ENCODE results near the gene PGM5. TPM values are rescaled to one million over a fixed set of nuclear protein-coding genes. Genes with fewer than 3 reads are reported as not detected.

The PGM5 gene
- total RNA-seq, 1 experiment from 2014 or later = 0.15 TPM

GRCh38 chr9:68427216-68427977 is 71.0 kb downstream of the PGM5 start:
- ChIA-PET RAD21 (ENCODE audit: low non-redundant PET in 1 of 2, low total read pairs in 2 of 2, uncharacterized antibody in 2 of 2, unreplicated experiment in 2 of 2) (no interaction called here), CTCF (interaction anchor here (4.2 kb wide), 1 partner anchor 10 kb away, joined by 18 read pairs; no protein-coding TSS in a partner anchor), POLR2A (no interaction called here)
- Histone ChIP-seq H3K9ac (ENCODE audit: low read length) (no peak overlapping the region), H3K4me2 (ENCODE audit: low read length) (no peak overlapping the region), H3K9me3 (ENCODE audit: control insufficient read depth in 1 of 2, insufficient read depth in 1 of 2, low read depth in 1 of 2, low read length in 2 of 2) (no peaks in the 10 kb centered on the region), H2AFZ (ENCODE audit: low read depth, low read length, poor library complexity, severe bottlenecking) (no peak overlapping the region), H3K4me3 (replicated peaks in 1 of 2; ENCODE audit: low read depth in 1 of 2, low read length in 2 of 2) (no peak overlapping the region), H4K20me1 (ENCODE audit: insufficient read depth) (no peaks in the 10 kb centered on the region), H3K9me2 (ENCODE audit: insufficient read depth) (no peaks in the 10 kb centered on the region), H3K36me3 (ENCODE audit: control insufficient read depth in 1 of 2, insufficient read depth in 2 of 2, low read length in 2 of 2) (no peaks in the 10 kb centered on the region), H3K27ac (ENCODE audit: low read depth, low read length) (no peak overlapping the region), H3K79me2 (ENCODE audit: insufficient read depth, low read length) (no peaks in the 10 kb centered on the region), H3K27me3 (ENCODE audit: insufficient read depth, low read length) (peaks cover 14% of the 10 kb centered on the region; the same call in 1 of the 2 replicates), H3K4me1 (ENCODE audit: control insufficient read depth in 1 of 2, insufficient read depth in 2 of 2, low read length in 2 of 2) (no peaks in the 10 kb centered on the region)
- intact Hi-C loops (cut with micrococcal nuclease) = loop anchor here (10.0 kb wide), 1 partner anchor 67 kb away; no protein-coding TSS in a partner anchor
- TF ChIP-seq TCF7L2 (IDR thresholded peaks at IDR 0.05; ENCODE audit: borderline replicate concordance, extremely low read depth, insufficient read depth, insufficient read length) (no peak), CTCF (IDR thresholded peaks at IDR 0.05 in 2 of 3, conservative IDR thresholded peaks at IDR 0.05 in 1 of 3; ENCODE audit: borderline replicate concordance in 1 of 3, insufficient read depth in 1 of 3, low read depth in 2 of 3, low read length in 2 of 3) (no peak), ATF3 (IDR thresholded peaks at IDR 0.05) (no peak), POLR2AphosphoS5 (IDR thresholded peaks at IDR 0.05; ENCODE audit: low read depth, low read length) (no peak)
- ATAC-seq (no peak), DNase-seq (ENCODE audit: low read depth, low spot score) (no peak)
- BruUV-seq (replicated peaks) = no TSS peak

- Histone ChIP-seq H3K36me3 (ENCODE audit: control insufficient read depth in 1 of 2, insufficient read depth in 2 of 2, low read length in 2 of 2) (no peaks in the 10 kb centered on the region), H3K79me2 (ENCODE audit: insufficient read depth, low read length) (no peaks in the 10 kb centered on the region), H4K20me1 (ENCODE audit: insufficient read depth) (no peaks in the 10 kb centered on the region), H3K9me3 (ENCODE audit: control insufficient read depth in 1 of 2, insufficient read depth in 1 of 2, low read depth in 1 of 2, low read length in 2 of 2) (no peaks in the 10 kb centered on the region), H3K9me2 (ENCODE audit: insufficient read depth) (no peaks in the 10 kb centered on the region), H3K4me3 (replicated peaks in 1 of 2; ENCODE audit: low read depth in 1 of 2, low read length in 2 of 2) (no peak overlapping the region), H3K9ac (ENCODE audit: low read length) (no peak overlapping the region), H2AFZ (ENCODE audit: low read depth, low read length, poor library complexity, severe bottlenecking) (no peak overlapping the region), H3K4me1 (ENCODE audit: control insufficient read depth in 1 of 2, insufficient read depth in 2 of 2, low read length in 2 of 2) (no peaks in the 10 kb centered on the region), H3K4me2 (ENCODE audit: low read length) (no peak overlapping the region), H3K27ac (ENCODE audit: low read depth, low read length) (no peak overlapping the region), H3K27me3 (ENCODE audit: insufficient read depth, low read length) (peaks cover 14% of the 10 kb centered on the region; the same call in 1 of the 2 replicates)
- ChIA-PET CTCF (interaction anchor here (4.2 kb wide), 1 partner anchor 11 kb away, joined by 18 read pairs; no protein-coding TSS in a partner anchor), POLR2A (no interaction called here), RAD21 (ENCODE audit: low non-redundant PET in 1 of 2, low total read pairs in 2 of 2, uncharacterized antibody in 2 of 2, unreplicated experiment in 2 of 2) (no interaction called here)
- ATAC-seq (no peak), DNase-seq (ENCODE audit: low read depth, low spot score) (no peak)
- BruUV-seq (replicated peaks) = no TSS peak
- TF ChIP-seq YY1 (IDR thresholded peaks at IDR 0.05; ENCODE audit: extremely low read depth, insufficient replicate concordance, low read depth, low read length) (no peak), POLR2AphosphoS5 (IDR thresholded peaks at IDR 0.05; ENCODE audit: low read depth, low read length) (no peak), SP1 (IDR thresholded peaks at IDR 0.05; ENCODE audit: low read depth) (no peak), EZH2 (IDR thresholded peaks at IDR 0.05) (no peak)
- intact Hi-C loops (cut with micrococcal nuclease) = loop anchor here (10.0 kb wide), 1 partner anchor 66 kb away; no protein-coding TSS in a partner anchor
Measured at GRCh38 chr9:68428481-68428880, 72.1 kb downstream of the PGM5 start.
